ENCODE results near the gene PIRT.
"Not testable (repeated sequence)": the region's sequence is repeated elsewhere in the genome, so short reads cannot be mapped to it uniquely, and the experiment has no call there.

The PIRT gene

DNA sequence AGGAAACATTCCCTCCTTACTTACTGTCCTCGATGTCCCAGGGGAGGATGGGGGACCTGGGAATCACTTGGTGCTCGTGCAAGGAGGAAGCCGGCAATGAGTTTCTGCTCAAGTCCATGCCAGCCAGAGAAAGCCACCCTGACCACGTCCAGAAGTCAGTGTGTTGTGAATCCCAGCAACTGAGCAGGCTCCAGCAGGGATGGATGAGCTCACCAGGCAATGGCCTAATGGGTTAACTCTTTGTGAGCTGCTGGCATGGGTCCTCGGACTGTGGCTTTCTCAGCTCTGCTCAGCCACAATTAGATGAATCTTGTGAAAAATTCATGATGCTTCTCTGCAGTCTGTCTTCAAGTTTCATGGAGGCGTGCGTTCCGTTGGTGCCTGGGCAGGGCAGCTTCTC, at the start of gene PIRT:
Gene PIRT (minus strand): TSS at position 167 of the 400 bp plus-strand sequence. CDS start 12,442 bp downstream, outside the sequence.
- in situ Hi-C loops (cut with MboI; ENCODE audit: low pct_unique_long_range_greater_than_20kb, low sequenced_read_pairs), result loop anchor here (25.0 kb wide), 1 partner anchor 201 kb away; no protein-coding TSS in a partner anchor
- no peak for DNase-seq

DNA sequence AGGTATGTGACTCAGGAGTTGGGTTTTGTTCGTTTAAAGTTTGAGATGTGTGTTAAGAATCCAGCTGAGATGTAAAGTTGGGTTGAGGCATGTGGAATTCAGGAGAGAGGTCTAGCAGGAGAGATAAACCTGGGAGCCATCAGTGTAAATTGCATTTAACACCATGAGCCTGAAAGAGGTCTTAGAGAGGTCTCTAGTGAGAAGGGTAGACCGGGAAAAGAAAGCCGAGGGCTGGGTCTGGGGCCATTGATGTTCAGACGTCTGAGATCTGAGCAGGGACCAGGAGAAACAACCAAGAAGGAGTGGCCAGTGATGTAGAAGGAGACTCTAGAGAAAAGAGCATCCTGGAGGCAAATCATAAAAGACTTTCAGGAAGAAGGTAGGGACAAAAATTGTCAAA, 44.1 kb upstream of the PIRT start:
- no peak for DNase-seq
- in situ Hi-C loops (cut with MboI; ENCODE audit: low pct_unique_long_range_greater_than_20kb, low sequenced_read_pairs), result loop anchor here (25.0 kb wide), 1 partner anchor 105 kb away; no protein-coding TSS in a partner anchor

DNA sequence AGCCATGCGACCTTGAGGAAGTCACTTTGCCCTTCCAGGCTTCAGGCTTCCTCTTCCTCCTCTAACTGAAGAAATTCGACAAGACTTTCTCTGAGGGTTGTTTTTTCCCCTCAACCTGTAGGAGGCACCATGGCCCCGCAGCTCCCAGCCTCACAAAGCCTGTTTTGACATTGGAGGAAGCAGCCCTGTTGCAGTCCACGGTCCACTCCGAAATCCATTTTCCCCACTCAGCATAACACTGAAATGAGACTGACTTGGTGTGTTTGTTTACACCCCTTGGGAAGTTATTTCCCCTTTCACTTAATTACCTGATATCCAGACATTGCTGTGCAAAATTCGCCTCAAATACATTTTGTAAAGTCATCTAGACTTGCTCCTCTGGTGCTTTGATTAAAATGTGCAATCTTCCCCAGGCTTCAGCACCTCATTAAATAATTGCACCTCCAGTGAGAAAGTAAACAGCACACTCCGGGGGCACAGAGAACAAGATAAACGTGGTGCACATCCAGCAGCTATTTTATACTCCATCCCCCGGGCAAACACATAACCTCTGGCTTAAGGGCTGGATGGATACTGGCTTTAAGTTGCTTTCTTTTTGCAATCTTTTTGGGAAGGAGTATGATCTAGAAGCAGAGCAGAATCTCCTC, 41.4 kb upstream of the PIRT start:
- DNase-seq, result peak; percentile 26
- in situ Hi-C loops (cut with MboI; ENCODE audit: low pct_unique_long_range_greater_than_20kb, low sequenced_read_pairs), result loop anchor here (25.0 kb wide), 1 partner anchor 108 kb away; no protein-coding TSS in a partner anchor

DNA sequence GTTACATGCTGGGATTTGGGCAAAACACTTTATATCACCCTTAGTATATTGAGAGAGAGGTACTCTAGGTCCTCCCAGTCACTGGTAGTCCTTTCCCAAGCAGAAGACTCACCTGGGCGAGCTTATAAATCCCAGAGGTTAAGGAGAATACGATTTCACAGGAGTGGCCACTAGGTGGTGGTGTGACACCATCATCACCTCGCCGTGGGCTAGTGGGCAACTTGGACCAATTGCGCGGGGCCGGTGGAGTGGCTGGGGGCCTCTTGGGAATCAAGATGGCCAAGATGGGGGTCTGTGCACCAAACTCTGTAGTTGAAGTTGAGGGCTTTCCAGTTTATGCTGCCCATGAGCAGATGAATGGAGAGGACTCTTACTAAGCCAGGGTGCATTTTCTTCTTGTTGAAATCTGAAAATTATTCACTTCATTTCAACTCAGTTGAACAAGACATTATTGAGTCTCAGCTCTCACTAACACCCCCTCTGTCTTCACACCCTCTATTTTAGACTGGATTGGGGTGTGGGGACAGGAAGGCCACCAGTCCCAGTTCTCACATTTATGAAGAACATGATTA, 38.2 kb upstream of the PIRT start:
- peak; percentile 39 for DNase-seq
- in situ Hi-C loops (cut with MboI; ENCODE audit: low pct_unique_long_range_greater_than_20kb, low sequenced_read_pairs), result loop anchor here (25.0 kb wide), 1 partner anchor 111 kb away; no protein-coding TSS in a partner anchor

DNA sequence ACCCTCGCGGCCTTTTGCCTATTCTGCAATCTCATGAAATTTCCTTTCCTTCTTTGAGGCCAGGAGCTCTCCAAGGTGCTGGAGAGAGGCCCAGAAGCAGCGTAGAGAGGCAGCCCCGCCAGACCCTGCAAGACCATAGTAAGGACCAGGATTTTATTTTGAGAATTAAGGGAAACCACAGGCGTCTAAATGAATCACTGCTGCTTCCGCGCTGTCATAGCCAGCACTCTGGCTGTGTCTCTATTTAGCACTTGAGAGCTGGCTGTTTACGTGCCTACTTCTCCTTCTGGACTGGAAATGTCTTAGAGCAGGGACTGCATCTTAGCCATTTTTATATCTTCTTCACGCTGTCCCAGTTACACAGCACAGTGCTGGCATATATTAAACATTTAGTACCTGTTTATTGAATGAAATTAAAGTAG, 37.6 kb upstream of the PIRT start:
- DNase-seq, result peak; percentile 51
- in situ Hi-C loops (cut with MboI; ENCODE audit: low pct_unique_long_range_greater_than_20kb, low sequenced_read_pairs), result loop anchor here (25.0 kb wide), 1 partner anchor 112 kb away; no protein-coding TSS in a partner anchor

DNA sequence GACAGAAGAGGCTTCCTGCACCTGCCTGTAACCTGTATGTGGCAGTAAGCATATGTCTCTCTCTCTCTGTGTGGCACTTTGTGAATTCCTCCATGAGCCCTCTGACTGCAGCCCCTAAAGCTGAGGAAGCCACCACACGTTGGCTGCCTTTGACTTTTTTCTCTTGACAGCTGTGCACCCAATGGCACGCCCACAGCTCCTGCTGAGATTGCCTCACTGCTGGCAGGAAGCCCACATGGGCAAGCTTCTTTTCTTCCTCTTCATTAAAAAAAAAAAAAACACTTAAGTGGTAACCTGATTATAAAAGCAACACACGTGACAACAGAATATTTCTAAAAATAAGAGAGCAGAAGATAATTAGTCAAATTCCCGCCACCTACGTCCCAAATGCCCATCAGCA, 34.0 kb upstream of the PIRT start:
- no peak for DNase-seq
- in situ Hi-C loops (cut with MboI; ENCODE audit: low pct_unique_long_range_greater_than_20kb, low sequenced_read_pairs), result no loop called here

DNA sequence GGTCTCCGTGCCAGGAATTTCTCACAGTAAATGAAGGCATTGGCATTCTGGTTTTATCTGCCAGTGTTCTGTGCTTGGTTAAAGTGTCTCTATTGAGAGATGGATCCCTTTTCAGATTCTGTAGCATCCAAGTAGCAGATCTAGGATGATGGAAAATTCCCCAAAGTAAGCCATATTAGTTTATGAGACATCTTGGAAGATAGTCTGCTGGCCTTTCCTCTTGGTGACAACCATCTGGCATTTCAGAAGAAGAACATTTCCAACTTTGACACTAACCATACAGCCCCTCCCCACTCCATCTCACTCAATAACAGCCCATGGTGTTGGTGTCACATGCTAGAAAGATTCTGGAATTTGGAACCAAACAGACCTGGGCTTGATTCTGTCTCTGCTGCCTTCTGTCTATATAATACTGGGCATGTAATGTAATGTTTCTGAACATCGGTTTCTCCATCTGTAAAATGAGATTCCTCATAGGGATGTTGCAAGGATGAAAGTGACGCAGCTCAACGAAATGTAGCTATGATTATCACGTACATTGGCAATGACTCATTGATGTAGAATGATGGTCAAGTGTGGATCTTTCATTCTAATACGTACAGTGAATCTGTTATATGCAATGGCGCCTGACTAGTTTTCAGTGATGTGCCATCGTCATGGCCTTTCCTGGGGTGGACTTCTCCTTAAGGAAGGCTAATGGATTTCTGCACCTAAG, 32.6 kb upstream of the PIRT start:
- in situ Hi-C loops (cut with MboI; ENCODE audit: low pct_unique_long_range_greater_than_20kb, low sequenced_read_pairs), result no loop called here

DNA sequence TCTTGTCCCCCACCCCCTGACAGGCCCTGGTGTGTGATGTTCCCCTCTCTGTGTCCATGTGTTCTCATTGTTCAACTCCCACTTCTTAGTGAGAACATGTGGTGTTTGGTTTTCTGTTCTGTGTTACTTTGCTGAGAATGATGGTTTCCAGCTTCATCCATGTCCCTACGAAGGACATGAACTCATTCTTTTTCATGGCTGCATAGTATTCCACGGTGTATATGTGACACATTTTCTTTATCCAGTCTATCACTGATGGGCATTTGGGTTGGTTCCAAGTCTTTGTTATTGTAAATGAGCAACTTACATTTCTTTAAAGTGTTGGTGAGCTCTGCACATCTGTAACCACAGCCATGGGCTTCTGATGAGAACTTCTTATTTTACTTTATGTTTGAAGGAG, 30.9 kb upstream of the PIRT start:
- DNase-seq; in situ Hi-C loops (cut with MboI; ENCODE audit: low pct_unique_long_range_greater_than_20kb, low sequenced_read_pairs): not testable (repeated sequence)

More for the DNA sequence above, 32.6 kb upstream of the PIRT start:
- no peak for DNase-seq

DNA sequence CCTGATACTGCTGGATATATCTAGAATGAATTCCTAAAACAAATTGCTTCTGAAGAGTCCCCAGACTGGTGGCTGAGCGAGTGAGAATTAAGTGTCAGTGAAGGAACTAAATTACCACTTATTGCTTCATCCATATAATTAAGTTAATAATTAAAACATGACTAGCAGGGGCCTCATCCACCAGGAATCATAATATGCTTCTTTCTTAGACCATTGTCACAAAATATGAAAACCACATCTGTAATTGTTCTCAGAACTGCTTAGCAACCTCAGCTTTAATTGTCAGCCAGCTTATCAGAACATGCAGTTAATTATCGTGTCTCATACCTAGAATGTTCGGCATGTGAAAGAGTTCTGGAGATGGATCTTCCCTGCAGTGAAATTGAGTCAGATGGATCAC, 21.2 kb upstream of the PIRT start:
- no peak for DNase-seq
- in situ Hi-C loops (cut with MboI; ENCODE audit: low pct_unique_long_range_greater_than_20kb, low sequenced_read_pairs), result no loop called here

DNA sequence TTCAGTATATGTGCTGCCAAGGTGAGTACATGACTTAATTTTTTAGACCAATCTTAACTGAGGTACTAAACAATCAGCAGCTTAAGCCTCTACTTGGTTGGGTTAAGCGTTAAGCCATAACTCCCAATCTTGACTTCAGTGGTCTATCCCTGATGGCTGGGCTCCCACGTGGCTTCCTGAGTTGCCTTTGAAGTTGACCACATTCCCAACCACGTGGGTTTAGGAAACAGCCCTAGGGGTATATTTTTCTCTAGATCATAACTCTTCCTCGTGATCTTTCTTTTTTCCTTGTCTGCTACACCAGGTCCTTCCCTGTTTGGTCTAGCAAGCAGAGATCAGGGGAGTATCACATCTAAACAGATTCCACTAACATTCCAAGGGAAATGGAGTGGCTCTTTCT, 20.1 kb upstream of the PIRT start:
- no peak for DNase-seq
- in situ Hi-C loops (cut with MboI; ENCODE audit: low pct_unique_long_range_greater_than_20kb, low sequenced_read_pairs), result no loop called here

DNA sequence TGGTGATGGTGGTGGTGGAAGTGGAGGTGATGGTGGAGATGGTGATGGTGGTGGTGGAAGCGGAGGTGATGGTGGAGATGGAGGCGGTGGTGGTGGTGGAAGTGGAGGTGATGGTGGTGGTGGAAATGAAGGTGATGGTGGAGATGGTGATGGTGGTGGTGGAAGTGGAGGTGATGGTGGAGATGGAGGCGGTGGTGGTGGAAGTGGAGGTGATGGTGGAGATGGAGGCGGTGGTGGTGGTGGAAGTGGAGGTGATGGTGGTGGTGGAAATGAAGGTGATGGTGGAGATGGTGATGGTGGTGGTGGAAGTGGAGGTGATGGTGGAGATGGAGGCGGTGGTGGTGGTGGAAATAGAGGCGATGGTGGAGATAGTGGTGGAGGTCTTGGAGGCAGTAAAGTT, 8.7 kb upstream of the PIRT start:
- not testable (repeated sequence) for DNase-seq
- in situ Hi-C loops (cut with MboI; ENCODE audit: low pct_unique_long_range_greater_than_20kb, low sequenced_read_pairs), result loop anchor here (25.0 kb wide), 1 partner anchor 209 kb away; no protein-coding TSS in a partner anchor

DNA sequence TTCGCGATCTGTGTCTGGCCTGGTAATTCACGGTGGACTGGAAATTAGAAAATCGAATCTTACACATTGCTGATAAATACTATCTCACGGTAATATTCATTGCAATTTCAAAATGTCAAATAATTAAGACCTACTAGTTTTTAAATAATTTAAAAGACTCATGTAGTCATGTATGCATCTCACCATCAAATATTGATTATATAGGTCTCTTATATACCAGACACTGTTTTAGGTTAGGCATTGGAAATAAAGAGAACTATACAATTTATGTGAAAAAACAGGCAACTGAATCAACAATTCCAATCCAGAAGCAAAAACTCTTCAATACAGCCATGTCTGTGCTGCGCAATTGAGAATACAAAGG, 7.5 kb upstream of the PIRT start:
- no peak for DNase-seq
- in situ Hi-C loops (cut with MboI; ENCODE audit: low pct_unique_long_range_greater_than_20kb, low sequenced_read_pairs), result loop anchor here (25.0 kb wide), 1 partner anchor 208 kb away; no protein-coding TSS in a partner anchor

DNA sequence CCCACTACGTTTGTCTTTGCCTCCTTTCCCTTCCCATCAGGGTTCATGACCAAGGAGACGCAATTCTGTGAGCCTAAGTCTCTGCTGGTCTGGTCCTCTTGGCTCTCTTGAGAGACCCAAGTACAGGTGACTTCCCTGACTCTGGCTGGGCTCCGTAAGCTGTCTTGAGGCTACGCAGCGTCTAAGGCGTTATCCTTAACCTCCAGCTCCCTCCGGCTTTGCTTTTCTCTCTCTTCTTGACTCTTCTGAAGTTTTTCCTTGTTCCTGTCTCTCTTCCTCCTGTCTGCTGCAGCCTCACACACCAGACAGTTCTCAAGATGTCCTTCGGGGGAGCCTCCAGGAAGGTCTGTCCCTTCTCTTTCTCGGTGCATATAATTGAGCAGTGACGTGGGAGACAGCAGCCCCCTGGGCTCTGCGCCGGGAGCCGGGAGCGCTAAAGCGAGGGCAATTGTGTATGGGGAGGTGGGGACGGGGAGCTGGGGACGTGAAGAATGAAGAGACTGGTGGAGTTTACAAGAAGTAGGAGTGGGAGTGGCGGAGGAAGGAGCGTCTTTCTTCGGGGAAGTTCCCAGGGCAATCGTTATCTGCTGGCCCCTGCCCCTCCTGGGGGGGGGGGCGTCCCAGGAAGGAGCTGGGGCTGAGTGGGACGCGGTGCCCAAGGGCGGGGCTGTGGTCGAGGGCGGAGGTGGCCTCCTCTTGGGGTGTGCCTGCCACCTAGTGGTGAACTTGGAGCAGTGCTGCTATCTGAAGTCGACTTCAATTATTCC, 6.9 kb upstream of the PIRT start:
- peak; percentile 71 for DNase-seq
- in situ Hi-C loops (cut with MboI; ENCODE audit: low pct_unique_long_range_greater_than_20kb, low sequenced_read_pairs), result loop anchor here (25.0 kb wide), 1 partner anchor 208 kb away; no protein-coding TSS in a partner anchor

DNA sequence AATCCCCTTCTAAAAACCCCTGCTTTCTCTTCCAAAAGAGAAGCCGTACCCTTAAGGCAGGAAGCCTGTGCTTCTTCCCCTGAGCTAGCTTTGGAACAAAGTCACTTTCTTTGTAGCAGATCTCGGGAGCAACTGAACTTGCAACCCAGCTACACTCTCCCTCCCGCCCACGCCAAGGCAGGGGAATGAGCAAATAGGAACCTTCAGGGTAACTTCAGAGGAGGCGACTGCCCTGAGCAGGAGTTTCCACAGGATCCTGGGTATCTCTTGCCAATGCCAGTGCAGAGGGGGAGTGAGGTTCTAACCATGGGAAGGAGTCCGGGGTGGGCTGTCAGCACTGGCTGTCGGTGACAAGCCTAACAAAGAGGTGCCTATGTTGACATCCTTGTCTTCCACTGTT, 5.9 kb upstream of the PIRT start:
- in situ Hi-C loops (cut with MboI; ENCODE audit: low pct_unique_long_range_greater_than_20kb, low sequenced_read_pairs), result loop anchor here (25.0 kb wide), 1 partner anchor 207 kb away; no protein-coding TSS in a partner anchor
- no peak for DNase-seq

DNA sequence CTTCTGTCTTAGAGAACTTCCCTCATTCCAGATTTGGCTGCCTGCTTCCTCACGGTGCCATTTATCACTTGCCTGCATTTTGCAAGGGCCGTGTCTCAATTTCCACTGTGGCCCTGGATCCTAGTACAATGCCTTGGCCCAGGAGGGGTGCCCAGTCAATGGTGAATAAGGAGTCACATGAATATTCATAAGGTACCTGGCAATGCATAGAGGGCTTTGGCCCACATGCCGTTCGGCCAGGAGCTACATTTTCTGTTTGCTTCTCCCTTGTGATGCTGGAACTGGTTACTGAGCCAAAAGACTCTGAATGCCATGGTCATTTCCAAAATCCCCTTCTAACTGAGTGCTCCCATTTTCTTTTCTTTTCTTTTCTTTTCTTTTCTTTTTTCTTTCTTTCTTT, 4.8 kb upstream of the PIRT start:
- in situ Hi-C loops (cut with MboI; ENCODE audit: low pct_unique_long_range_greater_than_20kb, low sequenced_read_pairs), result loop anchor here (25.0 kb wide), 1 partner anchor 205 kb away; no protein-coding TSS in a partner anchor
- DNase-seq, result no peak

DNA sequence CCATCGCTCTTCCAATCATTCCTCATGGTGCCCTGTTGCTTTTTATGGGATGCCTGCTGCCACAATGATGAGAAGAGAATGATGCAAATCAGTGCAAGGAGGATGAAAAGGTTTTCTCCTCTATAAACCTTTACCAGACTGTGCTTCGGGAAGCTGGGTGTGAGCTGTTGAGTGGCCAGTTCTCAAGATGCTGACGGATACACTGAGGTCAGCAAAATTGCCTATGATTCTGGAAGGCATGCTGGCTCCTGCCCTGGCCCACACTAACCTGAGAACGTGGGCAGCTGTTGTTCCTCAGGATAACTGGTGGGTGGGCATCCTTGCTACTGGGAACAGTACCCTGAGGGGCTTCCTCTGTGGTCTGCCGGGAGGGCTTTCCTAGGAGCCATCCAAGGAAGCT, 795 bp upstream of the PIRT start:
- DNase-seq, result no peak
- in situ Hi-C loops (cut with MboI; ENCODE audit: low pct_unique_long_range_greater_than_20kb, low sequenced_read_pairs), result loop anchor here (25.0 kb wide), 1 partner anchor 201 kb away; no protein-coding TSS in a partner anchor

DNA sequence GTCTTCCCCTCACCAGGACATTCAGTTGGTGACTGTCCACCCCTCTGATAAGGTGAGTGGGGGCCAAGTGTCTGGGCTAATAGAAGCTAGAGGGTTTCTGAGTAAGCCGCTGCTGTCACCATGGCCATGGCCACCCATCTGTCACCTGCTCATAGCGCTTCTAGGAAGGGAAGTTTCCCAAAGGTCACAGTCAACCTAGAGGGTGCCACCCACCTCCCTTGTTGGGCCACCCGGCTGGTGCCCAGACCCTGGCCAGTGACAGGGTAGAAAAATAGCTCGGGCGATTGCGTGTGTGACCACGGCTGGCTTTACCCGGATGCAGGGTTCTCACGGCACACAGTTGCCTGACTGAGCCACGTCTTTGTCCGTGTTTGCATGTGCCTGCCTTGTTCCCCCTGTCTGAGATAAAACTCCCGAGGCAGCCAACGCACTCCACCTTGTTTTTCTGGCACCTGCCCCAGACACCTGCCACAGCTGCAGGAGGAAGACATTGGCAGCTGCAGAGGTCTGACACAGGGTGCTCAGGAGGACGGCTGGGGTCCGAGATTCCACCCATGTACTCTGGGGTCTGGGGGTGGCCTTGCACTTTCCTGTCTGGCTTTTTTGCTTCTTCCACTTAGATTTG, 809 bp downstream of the PIRT start:
- DNase-seq, result no peak
- in situ Hi-C loops (cut with MboI; ENCODE audit: low pct_unique_long_range_greater_than_20kb, low sequenced_read_pairs), result loop anchor here (25.0 kb wide), 1 partner anchor 200 kb away; no protein-coding TSS in a partner anchor

DNA sequence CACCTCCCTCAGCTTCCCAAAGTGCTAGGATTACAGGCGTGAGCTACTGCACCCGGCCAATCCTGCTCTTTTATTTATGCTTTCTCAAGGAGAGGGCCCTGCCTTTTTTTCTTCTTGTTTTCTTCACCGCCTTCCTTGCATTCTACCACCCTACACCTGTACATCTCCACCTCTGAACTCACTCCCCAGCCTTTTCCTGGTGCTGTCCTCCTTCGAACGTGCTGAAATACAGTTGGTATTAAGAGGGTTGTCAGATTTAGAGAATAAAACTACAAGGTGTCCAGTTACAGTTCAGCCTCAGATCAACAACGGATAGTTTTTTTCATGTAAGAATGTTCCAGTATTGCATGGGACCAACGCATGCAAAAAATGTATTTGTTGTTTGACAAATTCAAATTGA, 1.7 kb downstream of the PIRT start:
- in situ Hi-C loops (cut with MboI; ENCODE audit: low pct_unique_long_range_greater_than_20kb, low sequenced_read_pairs), result loop anchor here (25.0 kb wide), 1 partner anchor 199 kb away; no protein-coding TSS in a partner anchor
- no peak for DNase-seq
